H9 (cell line): ENCODE results near the gene TRAF2. TPM values are rescaled to one million over a fixed set of nuclear protein-coding genes. Genes with fewer than 3 reads are reported as not detected.

Source experiments
- DNase-seq: peaks from one replicate; pipeline ENCODE4 v3.0.0-alpha.2; 2017
- H2AFZ ChIP-seq: one replicate; pipeline ENCODE4 v1.6.1; 2013; ENCODE audit warnings: mild to moderate bottlenecking, low read length, control low read depth, moderate library complexity
- H2AK5ac ChIP-seq: 2 replicates; pipeline ENCODE4 v1.6.1; 2013; ENCODE audit warnings: low read length, control low read depth, mixed read lengths; ENCODE audit not compliant: insufficient read length
- H2BK120ac ChIP-seq: one replicate; pipeline ENCODE4 v1.6.1; 2013; ENCODE audit warnings: low read depth, mild to moderate bottlenecking, low read length, control low read depth, inconsistent platforms; ENCODE audit not compliant: poor library complexity, severe bottlenecking
- H2BK12ac ChIP-seq: 2 replicates; pipeline ENCODE4 v1.6.1; 2013; ENCODE audit warnings: low read length, control low read depth, mixed read lengths, low read depth; ENCODE audit not compliant: insufficient read length
- H2BK15ac ChIP-seq: 2 replicates; pipeline ENCODE4 v1.6.1; 2013; ENCODE audit warnings: low read depth, low read length, control low read depth
- H2BK20ac ChIP-seq: one replicate; pipeline ENCODE4 v1.6.1; 2013; ENCODE audit warnings: low read depth, mild to moderate bottlenecking, low read length, control low read depth, inconsistent platforms; ENCODE audit not compliant: poor library complexity, severe bottlenecking
- H2BK5ac ChIP-seq: 2 replicates; pipeline ENCODE4 v1.6.1; 2013; ENCODE audit warnings: low read length, control low read depth, mixed read lengths; ENCODE audit not compliant: insufficient read length
- H3K14ac ChIP-seq: 2 replicates; pipeline ENCODE4 v1.6.1; 2013; ENCODE audit warnings: low read length, control low read depth; ENCODE audit not compliant: insufficient read depth
- H3K18ac ChIP-seq: 2 replicates; pipeline ENCODE4 v1.6.1; 2013; ENCODE audit warnings: low read depth, mild to moderate bottlenecking, mixed read lengths, low read length, control low read depth; ENCODE audit not compliant: insufficient read length
- H3K23ac ChIP-seq: 2 replicates; pipeline ENCODE4 v1.6.1; 2013; ENCODE audit warnings: low read length, control low read depth, mixed read lengths, low read depth; ENCODE audit not compliant: insufficient read length
- H3K23me2 ChIP-seq: 2 replicates; pipeline ENCODE4 v1.6.1; 2013; ENCODE audit warnings: low read depth, mild to moderate bottlenecking, mixed read lengths, low read length, control low read depth; ENCODE audit not compliant: insufficient read length, poor library complexity, severe bottlenecking
- H3K27ac ChIP-seq: 2 replicates; pipeline ENCODE4 v1.5.1; 2013; ENCODE audit warnings: low read length, control low read depth, mixed read lengths, low read depth; ENCODE audit not compliant: insufficient read length
- H3K27me3 ChIP-seq: 2 replicates; pipeline ENCODE4 v1.6.1; 2013; ENCODE audit warnings: low read length, control low read depth, inconsistent platforms; ENCODE audit not compliant: insufficient read depth
- H3K4ac ChIP-seq: 2 replicates; pipeline ENCODE4 v1.6.1; 2013; ENCODE audit warnings: low read depth, mild to moderate bottlenecking, control low read depth, inconsistent platforms, low read length, moderate library complexity
- H3K4me1 ChIP-seq: 2 replicates; pipeline ENCODE4 v1.6.1; 2013; ENCODE audit warnings: low read length, control low read depth, inconsistent platforms; ENCODE audit not compliant: insufficient read depth
- H3K4me2 ChIP-seq: 2 replicates; pipeline ENCODE4 v1.6.1; 2013; ENCODE audit warnings: low read length, control low read depth, mixed read lengths; ENCODE audit not compliant: insufficient read length, insufficient read depth
- H3K56ac ChIP-seq: 2 replicates; pipeline ENCODE4 v1.6.1; 2013; ENCODE audit warnings: low read depth, mild to moderate bottlenecking, mixed read lengths, low read length, control low read depth; ENCODE audit not compliant: insufficient read length
- H3K79me1 ChIP-seq: 2 replicates; pipeline ENCODE4 v1.6.1; 2013; ENCODE audit warnings: low read depth, mild to moderate bottlenecking, moderate library complexity, low read length, control low read depth, inconsistent platforms; ENCODE audit not compliant: insufficient read depth, poor library complexity, severe bottlenecking
- H3K79me2 ChIP-seq: 2 replicates; pipeline ENCODE4 v1.6.1; 2013; ENCODE audit warnings: low read length, control low read depth, inconsistent platforms; ENCODE audit not compliant: insufficient read depth
- H3K9ac ChIP-seq: 2 replicates; pipeline ENCODE4 v1.6.1; 2013; ENCODE audit warnings: low read length, control low read depth, mixed read lengths; ENCODE audit not compliant: insufficient read length; ENCODE audit errors: extremely low read depth
- H3K9me3 ChIP-seq: one replicate; pipeline ENCODE4 v1.6.1; 2013; ENCODE audit warnings: low read depth, low read length, inconsistent platforms; ENCODE audit not compliant: control insufficient read depth
- H3T11ph ChIP-seq: one replicate; pipeline ENCODE4 v1.6.1; 2013; ENCODE audit warnings: mild to moderate bottlenecking, low read length, control low read depth, inconsistent platforms
- H4K20me1 ChIP-seq: one replicate; pipeline ENCODE4 v1.6.1; 2013; ENCODE audit not compliant: control insufficient read depth, insufficient read length, insufficient read depth
- H4K5ac ChIP-seq: 2 replicates; pipeline ENCODE4 v1.6.1; 2013; ENCODE audit warnings: low read depth, mild to moderate bottlenecking, mixed read lengths, low read length, control low read depth; ENCODE audit not compliant: insufficient read length
- H4K8ac ChIP-seq: replicated peaks from 2 replicates; pipeline ENCODE4 v1.6.1; 2013; ENCODE audit warnings: low read length, control low read depth, mixed read lengths, low read depth; ENCODE audit not compliant: insufficient read length
- H4K91ac ChIP-seq: 2 replicates; pipeline ENCODE4 v1.6.1; 2013; ENCODE audit warnings: low read depth, mild to moderate bottlenecking, moderate library complexity, mixed read lengths, low read length, control low read depth; ENCODE audit not compliant: insufficient read length
- H3K27ac Mint-ChIP-seq, 3 experiments: 2 replicates in 2 of 3; 3 replicates in 1 of 3; pipeline ENCODE4 v1.8.0; 2020 to 2021; ENCODE audit warnings: mixed read lengths in 3 of 3, mild to moderate bottlenecking in 1 of 3, moderate library complexity in 1 of 3
- H3K27me3 Mint-ChIP-seq: 2 replicates; pipeline ENCODE4 v1.8.0; 2021; ENCODE audit warnings: low read depth, mild to moderate bottlenecking, moderate library complexity, mixed read lengths
- H3K36me3 Mint-ChIP-seq, 3 experiments: 2 replicates in 2 of 3; 3 replicates in 1 of 3; pipeline ENCODE4 v1.8.0; 2020 to 2021; ENCODE audit warnings: low read depth in 3 of 3, mixed read lengths in 3 of 3; ENCODE audit not compliant: insufficient read depth in 1 of 3
- H3K4me1 Mint-ChIP-seq, 2 experiments: 2 replicates each; pipeline ENCODE4 v1.8.0; 2020; ENCODE audit warnings: mixed read lengths in 2 of 2
- H3K4me3 Mint-ChIP-seq, 2 experiments: 2 replicates in 1 of 2; 3 replicates in 1 of 2; pipeline ENCODE4 v1.8.0; 2020 to 2021; ENCODE audit warnings: mild to moderate bottlenecking in 2 of 2, mixed read lengths in 2 of 2, moderate library complexity in 1 of 2
- H3K9me3 Mint-ChIP-seq, 2 experiments: 2 replicates in 1 of 2; 3 replicates in 1 of 2; pipeline ENCODE4 v1.8.0; 2020; ENCODE audit warnings: mild to moderate bottlenecking in 2 of 2, mixed read lengths in 2 of 2, moderate library complexity in 1 of 2
- CTCF ChIP-seq: fragments of 200-600 bp; sonication (generic); conservative IDR thresholded peaks from 3 replicates; pipeline ENCODE4 v1.8.0; 2021; ENCODE audit warnings: antibody characterized with exemption, mild to moderate bottlenecking
- WGBS: extraction: QIAGEN DNeasy Blood & Tissue Kit; methylation state at CpG from one replicate; pipeline ENCODE4 v1.1.7; 2013; ENCODE audit warnings: missing lambda C conversion rate, low lambda C conversion rate, mixed read lengths; ENCODE audit not compliant: insufficient read length; ENCODE audit errors: extremely low coverage; 5-methylcytosine and 5-hydroxymethylcytosine counted together
- total RNA-seq: library from RNA; stranded (reverse); gene quantifications from 2 replicates; pipeline ENCODE4 v1.2.1, GENCODE V29; 2021

Gene TRAF2
- total RNA-seq, 1 experiment from 2014 or later = 48.8 TPM

- Mint-ChIP-seq H3K36me3 (peaks cover 0 to 22% (median 19%) of the 10 kb centered on the region in 3 experiments; a peak in 5 of 7 replicates), H3K27me3 (peaks cover 9% of the 10 kb centered on the region; the same call in 1 of the 2 replicates), H3K4me1 (peaks cover 16 to 27% of the 10 kb centered on the region in 2 experiments), H3K27ac (no peak overlapping the region), H3K4me3 (no peak overlapping the region), H3K9me3 (no peaks in the 10 kb centered on the region)
- Histone ChIP-seq H4K20me1 (no peaks in the 10 kb centered on the region), H3K79me2 (no peaks in the 10 kb centered on the region), H3T11ph (no peak overlapping the region), H2BK20ac (no peak overlapping the region), H4K5ac (no peak overlapping the region), H4K91ac (no peak overlapping the region), H4K8ac (no peak overlapping the region), H2AFZ (no peak overlapping the region), H2BK120ac (no peak overlapping the region), H3K4me1 (peaks cover 2% of the 10 kb centered on the region; the same call in 1 of the 2 replicates), H3K9ac (no peak overlapping the region), H3K79me1 (no peaks in the 10 kb centered on the region), H3K14ac (no peak overlapping the region), H2BK12ac (no peak overlapping the region), H3K23me2 (no peaks in the 10 kb centered on the region), H2AK5ac (no peak overlapping the region), H3K9me3 (no peaks in the 10 kb centered on the region), H3K4me2 (no peak overlapping the region), H3K23ac (no peak overlapping the region), H3K27me3 (no peaks in the 10 kb centered on the region), H3K56ac (no peak overlapping the region), H3K4ac (no peak overlapping the region), H3K27ac (no peak overlapping the region), H3K18ac (no peak overlapping the region), H2BK15ac (no peak overlapping the region), H2BK5ac (no peak overlapping the region)
- no peak for TF ChIP-seq CTCF
- WGBS = no CpG with 5 or more reads among the region's 29 CpGs
- DNase-seq = no peak
Measured at GRCh38 chr9:136838314-136839228, 47.7 kb upstream of the TRAF2 start.
